ENCODE data around the gene CIBAR2. TPM values are rescaled to one million over a fixed set of nuclear protein-coding genes. Genes with fewer than 3 reads are reported as not detected.

The CIBAR2 gene
- total RNA-seq, 1 donor from 2014 or later, result not detected

GRCh38 chr16:85136213-85136701 lies 24.0 kb upstream of the CIBAR2 start:
- peaks cover 25% of the 10 kb centered on the region for H3K4me1 Mint-ChIP-seq (ENCODE audit: low read depth)
- H3K27ac Mint-ChIP-seq (ENCODE audit: unreplicated experiment), result no peak overlapping the region
- no peak overlapping the region for H3K4me3 Mint-ChIP-seq (ENCODE audit: unreplicated experiment)
- H3K9me3 Mint-ChIP-seq (ENCODE audit: low read depth), result no peaks in the 10 kb centered on the region
- H3K27me3 Mint-ChIP-seq (ENCODE audit: low read depth), result peaks cover 7% of the 10 kb centered on the region
- no peak for DNase-seq (ENCODE audit: low spot score)
- no peak for TF ChIP-seq CTCF (IDR thresholded peaks at IDR 0.05)
- H3K36me3 Mint-ChIP-seq (ENCODE audit: low read depth), result no peaks in the 10 kb centered on the region

GRCh38 chr16:85134789-85135142 lies 22.5 kb upstream of the CIBAR2 start:
- Mint-ChIP-seq H3K27ac (ENCODE audit: unreplicated experiment) (no peak overlapping the region), H3K9me3 (ENCODE audit: low read depth) (no peaks in the 10 kb centered on the region), H3K4me1 (ENCODE audit: low read depth) (peaks cover 36% of the 10 kb centered on the region), H3K4me3 (ENCODE audit: unreplicated experiment) (no peak overlapping the region), H3K27me3 (ENCODE audit: low read depth) (peaks cover 7% of the 10 kb centered on the region), H3K36me3 (ENCODE audit: low read depth) (no peaks in the 10 kb centered on the region)
- DNase-seq (ENCODE audit: low spot score), result no peak
- TF ChIP-seq CTCF (IDR thresholded peaks at IDR 0.05), result no peak

- Mint-ChIP-seq H3K4me1 (ENCODE audit: low read depth) (peaks cover 36% of the 10 kb centered on the region), H3K9me3 (ENCODE audit: low read depth) (no peaks in the 10 kb centered on the region), H3K27ac (ENCODE audit: unreplicated experiment) (no peak overlapping the region), H3K27me3 (ENCODE audit: low read depth) (peaks cover 5% of the 10 kb centered on the region), H3K36me3 (ENCODE audit: low read depth) (no peaks in the 10 kb centered on the region), H3K4me3 (ENCODE audit: unreplicated experiment) (no peak overlapping the region)
- no peak for TF ChIP-seq CTCF (IDR thresholded peaks at IDR 0.05)
- DNase-seq (ENCODE audit: low spot score), result no peak
Measured at GRCh38 chr16:85134076-85134788, 22.0 kb upstream of the CIBAR2 start.

DNA sequence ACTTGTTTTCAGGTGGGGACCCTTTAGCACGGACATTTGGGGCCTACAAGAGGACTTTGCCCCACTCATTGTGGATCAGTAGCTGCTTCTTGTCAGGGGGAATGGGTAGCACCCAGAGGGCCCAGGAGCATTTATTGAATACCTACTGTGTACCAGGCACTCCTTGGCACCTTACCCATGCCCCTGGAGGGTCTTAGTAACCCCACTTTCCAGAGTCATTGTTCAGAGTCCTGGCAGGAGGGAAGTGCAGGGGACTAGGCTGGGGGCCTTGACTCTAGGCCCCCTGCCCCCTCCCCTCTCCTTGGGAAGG lies 21.0 kb upstream of the CIBAR2 start:
- Mint-ChIP-seq H3K4me3 (ENCODE audit: unreplicated experiment) (no peak overlapping the region), H3K27me3 (ENCODE audit: low read depth) (peaks cover 2% of the 10 kb centered on the region), H3K4me1 (ENCODE audit: low read depth) (peaks cover 33% of the 10 kb centered on the region), H3K27ac (ENCODE audit: unreplicated experiment) (no peak overlapping the region), H3K36me3 (ENCODE audit: low read depth) (no peaks in the 10 kb centered on the region), H3K9me3 (ENCODE audit: low read depth) (no peaks in the 10 kb centered on the region)
- DNase-seq (ENCODE audit: low spot score), result no peak
- TF ChIP-seq CTCF (IDR thresholded peaks at IDR 0.05), result no peak

DNA sequence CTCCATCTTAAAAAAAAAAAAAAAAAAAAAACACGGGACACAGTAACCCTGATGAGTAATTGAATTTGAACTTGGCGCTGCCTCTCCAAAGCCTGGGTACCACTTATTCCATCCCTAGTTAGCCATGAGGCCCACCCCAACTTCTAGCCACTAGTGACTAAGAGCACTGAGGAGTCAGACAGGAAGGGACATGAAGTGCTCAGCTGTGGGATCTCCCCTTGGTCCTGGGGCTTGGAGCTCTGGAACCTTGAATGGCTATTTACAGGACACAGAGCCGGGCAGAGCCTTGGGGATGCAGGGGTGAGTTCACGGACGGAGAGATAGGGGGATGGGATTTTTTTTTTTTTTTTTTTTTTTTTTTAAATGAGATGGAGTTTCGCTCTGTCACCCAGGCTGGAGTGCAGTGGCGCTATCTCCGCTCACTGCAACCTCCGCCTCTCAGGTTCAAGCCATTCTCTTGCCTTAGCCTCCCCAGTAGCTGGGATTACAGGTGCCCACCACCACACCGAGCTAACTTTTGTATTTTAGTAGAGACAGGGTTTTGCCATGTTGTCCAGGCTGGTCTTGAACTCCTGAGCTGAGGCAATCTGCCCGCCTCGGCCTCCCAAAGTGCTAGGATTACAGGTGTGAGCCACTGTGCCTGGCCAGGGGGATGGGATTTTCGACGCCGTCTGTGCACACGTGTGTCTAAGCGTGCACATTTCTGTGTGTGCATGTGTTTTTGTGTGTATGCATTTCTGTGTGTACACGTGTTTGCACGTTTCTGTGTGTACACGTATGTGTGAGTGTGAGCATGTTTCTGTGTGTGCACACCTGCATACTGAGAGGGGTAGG lies 20.4 kb upstream of the CIBAR2 start:
- Mint-ChIP-seq H3K4me3 (ENCODE audit: unreplicated experiment) (no peak overlapping the region), H3K4me1 (ENCODE audit: low read depth) (peaks cover 27% of the 10 kb centered on the region), H3K36me3 (ENCODE audit: low read depth) (no peaks in the 10 kb centered on the region), H3K9me3 (ENCODE audit: low read depth) (no peaks in the 10 kb centered on the region), H3K27me3 (ENCODE audit: low read depth) (peaks cover 2% of the 10 kb centered on the region), H3K27ac (ENCODE audit: unreplicated experiment) (no peak overlapping the region)
- DNase-seq (ENCODE audit: low spot score), result no peak
- no peak for TF ChIP-seq CTCF (IDR thresholded peaks at IDR 0.05)
